Fibroblast of villous mesenchyme (primary cell): ENCODE data around the gene NRG2. TPM values are rescaled to one million over a fixed set of nuclear protein-coding genes. Genes with fewer than 3 reads are reported as not detected.

ENCODE experiments used
- DNase-seq: peaks from one replicate; pipeline ENCODE4 v3.0.0-alpha.2; 2010; ENCODE audit warnings: low read depth
- H3K4me3 ChIP-seq: 2 replicates; pipeline ENCODE4 v1.5.1; 2011; ENCODE audit warnings: low read depth, mild to moderate bottlenecking, low read length
- CTCF ChIP-seq: IDR thresholded peaks from 2 replicates; pipeline ENCODE4 v1.5.1; 2012; ENCODE audit warnings: low read depth, mild to moderate bottlenecking, low read length; ENCODE audit not compliant: insufficient read depth
- total RNA-seq: library from RNA; depleted of rRNA; stranded (reverse); fragments of >200 nt; gene quantifications from 2 replicates; pipeline ENCODE4 v1.2.3, GENCODE V29; 2012

The NRG2 gene
- total RNA-seq, 1 donor, result under 0.01 TPM

DNA sequence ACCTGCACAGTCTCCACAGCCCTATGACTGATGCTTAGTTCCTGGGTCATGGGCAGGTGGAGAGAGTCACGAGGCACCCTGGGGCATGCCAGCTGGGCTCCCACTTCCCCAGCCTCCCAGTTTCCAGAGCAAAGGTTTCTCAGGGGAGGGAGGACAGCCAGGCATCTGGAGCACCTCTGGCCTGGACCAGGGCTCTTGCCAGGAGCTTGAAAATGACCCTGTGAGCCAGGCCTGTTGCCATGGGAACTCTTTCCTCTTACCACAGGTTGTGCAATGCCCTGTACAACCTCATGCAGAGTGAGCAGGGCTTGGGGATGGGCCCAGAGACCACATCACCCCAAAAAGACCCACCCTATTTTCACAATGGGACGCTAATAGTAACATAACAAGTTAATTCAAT is 134.3 kb downstream of the NRG2 start:
- H3K4me3 ChIP-seq, result no peak overlapping the region
- TF ChIP-seq CTCF, result no peak
- peak; percentile 6 for DNase-seq

DNA sequence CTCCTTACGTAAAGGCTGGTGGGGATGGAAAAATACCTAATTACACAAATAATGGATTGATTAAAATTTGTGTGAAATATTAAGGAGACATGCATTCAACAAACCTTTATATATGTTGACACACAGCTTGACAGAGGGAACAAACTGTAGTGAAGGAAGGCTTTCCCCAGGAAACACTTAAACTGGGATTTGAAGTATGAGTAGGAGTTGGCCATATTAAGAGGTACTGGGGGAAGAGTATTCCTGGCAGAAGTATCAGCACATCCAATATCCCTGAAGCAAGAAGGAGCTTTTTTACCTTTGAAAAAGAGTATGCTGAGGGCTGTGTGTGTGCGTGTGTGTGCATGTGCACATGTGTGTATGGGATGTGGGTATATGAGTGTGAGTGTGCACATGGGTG is 136.4 kb downstream of the NRG2 start:
- DNase-seq, result no peak
- no peak overlapping the region for H3K4me3 ChIP-seq
- no peak for TF ChIP-seq CTCF

DNA sequence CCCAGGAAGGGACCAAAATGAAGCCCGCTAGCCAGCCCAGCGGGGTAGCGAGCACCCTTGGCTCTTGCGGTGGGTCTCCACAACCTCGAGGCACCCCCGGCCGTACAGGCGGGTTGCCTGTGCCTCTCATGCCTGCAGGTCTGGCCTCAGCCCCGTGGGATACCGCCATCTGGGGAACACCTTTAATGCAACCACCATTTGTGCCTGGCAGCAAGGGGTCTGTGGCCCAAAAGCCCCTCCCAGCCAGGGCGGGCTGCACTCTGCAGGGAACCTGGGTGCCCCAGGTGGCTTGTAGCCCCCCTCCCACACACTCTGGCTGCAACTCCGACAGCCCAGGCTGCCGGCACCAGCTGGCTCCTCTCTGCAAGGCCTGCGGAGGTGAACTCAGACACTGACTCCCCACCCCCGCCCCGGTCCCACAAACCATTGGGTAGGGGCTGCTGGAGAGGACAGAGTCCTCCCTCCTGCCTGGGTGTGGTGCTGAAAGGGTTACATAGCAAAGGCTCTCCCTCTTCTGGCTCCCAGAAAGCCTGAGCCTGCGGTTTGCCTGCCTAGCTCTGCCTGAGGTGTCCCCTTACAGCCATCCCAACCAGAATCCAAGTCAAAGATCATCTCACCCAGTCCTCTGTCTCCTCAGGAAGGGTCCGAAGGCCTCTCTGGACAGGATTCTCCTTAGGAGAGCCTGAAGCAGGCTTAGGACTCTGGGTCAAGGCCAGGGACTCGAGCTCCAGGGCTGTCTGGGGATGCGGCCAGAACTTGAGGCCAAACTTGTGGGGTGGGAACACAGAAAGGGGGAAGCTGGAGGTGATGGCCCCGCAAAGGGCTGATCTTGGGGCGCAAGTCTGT is 138.1 kb downstream of the NRG2 start:
- DNase-seq, result no peak

DNA sequence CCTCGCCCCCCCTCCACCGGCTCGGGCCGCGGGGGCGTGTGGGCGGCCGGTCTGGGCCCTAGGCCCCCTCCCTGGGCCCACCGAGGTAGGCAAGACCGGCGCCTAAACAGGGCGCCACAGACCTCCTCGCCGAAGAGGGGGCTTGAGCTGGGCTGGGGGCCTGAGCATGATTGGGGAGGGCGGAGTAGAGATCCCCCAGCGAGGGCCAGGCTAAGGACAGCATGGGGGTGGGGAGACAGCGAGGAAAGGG is 138.6 kb downstream of the NRG2 start:
- TF ChIP-seq CTCF, result no peak
- no peak for DNase-seq
- no peak overlapping the region for H3K4me3 ChIP-seq

More for the DNA sequence above, 138.1 kb downstream of the NRG2 start:
- no peak for TF ChIP-seq CTCF
- H3K4me3 ChIP-seq, result no peak overlapping the region

DNA sequence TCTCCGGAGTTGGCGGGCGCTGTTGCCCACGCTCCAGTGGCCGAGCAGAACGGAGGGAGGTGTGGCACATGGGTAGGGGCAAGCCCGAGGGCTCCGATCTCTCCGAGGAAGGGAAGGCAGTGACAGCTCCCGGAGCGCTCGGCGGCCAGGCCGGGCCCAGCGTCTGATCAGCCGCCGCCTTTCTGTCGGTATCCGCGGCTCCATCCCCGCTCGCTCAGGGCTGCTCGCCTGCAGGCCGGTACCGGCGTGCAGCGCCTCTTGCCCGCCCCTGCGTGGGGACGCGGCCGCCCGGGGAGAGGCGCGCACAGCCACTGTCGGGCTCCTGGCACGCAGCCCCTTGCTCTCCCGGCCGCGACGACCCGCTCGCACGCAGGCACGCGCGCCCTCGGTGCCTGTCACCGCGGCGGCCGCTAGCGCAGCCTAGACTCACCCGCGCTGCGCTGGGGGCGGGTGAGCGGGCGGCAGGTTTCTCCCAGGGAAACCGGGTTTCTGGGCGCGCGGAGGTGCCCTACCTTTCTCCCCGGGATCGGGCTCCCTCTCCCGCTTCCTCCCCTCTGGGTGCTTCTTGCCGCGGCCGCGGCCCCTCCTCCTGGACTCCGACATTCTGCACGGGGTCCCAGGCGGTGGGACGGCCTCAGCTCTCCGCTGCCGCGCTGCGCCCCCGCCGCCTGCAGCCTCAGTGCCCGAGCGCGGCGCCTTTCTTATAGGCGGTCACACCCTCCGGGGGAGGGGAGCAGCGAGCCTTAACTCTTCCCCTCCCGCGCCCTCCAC is 139.1 kb downstream of the NRG2 start:
- no peak overlapping the region for H3K4me3 ChIP-seq

DNA sequence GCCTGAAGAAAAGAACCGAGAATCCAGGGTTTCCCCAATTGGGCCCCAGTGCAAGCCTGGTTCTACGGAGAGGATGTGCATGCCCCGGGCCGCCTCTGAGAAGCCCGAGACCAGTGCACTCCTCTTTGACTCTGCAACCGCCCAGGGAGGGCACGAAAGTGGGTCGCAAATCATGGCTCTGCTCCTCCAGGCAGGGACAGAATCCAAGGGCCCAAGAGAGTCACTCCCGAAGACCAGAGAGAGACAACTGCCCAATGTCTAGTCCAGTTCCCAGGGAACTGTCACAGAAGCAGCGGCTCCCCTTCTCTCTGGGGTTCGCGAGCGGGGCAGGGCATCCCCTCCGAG is 139.7 kb downstream of the NRG2 start:
- H3K4me3 ChIP-seq, result no peak overlapping the region
- TF ChIP-seq CTCF, result no peak
- DNase-seq, result no peak

More for the DNA sequence above, 139.1 kb downstream of the NRG2 start:
- DNase-seq, result no peak
- TF ChIP-seq CTCF, result no peak
